NCI-H2171 (cell line): Measurements from ENCODE around the gene LSS.

Experiments used
- DNase-seq: peaks from one replicate; lab custom pipeline; 2025; lab: John Stamatoyannopoulos, UW

The LSS gene

DNA sequence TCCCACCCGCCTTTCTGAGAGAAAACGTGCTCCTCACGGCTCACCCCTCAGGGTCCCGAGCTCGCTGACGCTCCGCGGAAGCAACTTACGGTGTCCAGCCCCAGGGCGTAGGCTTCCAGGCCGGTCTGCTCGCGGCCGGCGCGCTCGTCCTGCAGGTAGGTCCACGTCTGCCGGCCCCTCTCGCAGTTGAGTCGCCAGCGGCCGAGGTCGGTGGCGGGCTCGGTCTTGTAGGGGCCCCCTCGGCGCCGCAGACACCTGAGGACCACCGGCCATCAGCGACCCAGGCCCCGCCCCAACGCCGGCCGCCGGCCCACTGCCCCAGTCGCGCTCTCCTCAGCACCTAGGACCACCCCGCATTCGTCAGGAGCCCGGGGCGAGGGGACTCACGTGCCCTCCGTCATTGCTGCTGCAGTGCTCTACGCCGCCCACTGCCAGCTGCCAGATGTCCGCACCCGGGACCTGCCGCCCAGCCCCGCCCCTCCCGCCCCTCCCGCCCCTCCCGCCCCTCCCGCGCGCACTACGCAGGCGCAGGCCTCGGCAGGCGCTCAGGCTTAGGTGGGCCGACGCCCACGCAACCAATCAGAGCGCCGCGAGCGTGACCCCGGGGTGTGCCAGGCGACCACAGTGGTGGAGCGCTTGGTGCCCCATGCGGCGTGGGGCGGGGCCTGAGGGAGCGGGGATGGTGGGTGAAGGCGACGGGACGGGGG lies at the start of gene LSS:
LSS (minus strand) TSS at position 430 of the 707 bp plus-strand sequence; CDS start at position 401, 29 bp downstream.
- peak; percentile 98 for DNase-seq

DNA sequence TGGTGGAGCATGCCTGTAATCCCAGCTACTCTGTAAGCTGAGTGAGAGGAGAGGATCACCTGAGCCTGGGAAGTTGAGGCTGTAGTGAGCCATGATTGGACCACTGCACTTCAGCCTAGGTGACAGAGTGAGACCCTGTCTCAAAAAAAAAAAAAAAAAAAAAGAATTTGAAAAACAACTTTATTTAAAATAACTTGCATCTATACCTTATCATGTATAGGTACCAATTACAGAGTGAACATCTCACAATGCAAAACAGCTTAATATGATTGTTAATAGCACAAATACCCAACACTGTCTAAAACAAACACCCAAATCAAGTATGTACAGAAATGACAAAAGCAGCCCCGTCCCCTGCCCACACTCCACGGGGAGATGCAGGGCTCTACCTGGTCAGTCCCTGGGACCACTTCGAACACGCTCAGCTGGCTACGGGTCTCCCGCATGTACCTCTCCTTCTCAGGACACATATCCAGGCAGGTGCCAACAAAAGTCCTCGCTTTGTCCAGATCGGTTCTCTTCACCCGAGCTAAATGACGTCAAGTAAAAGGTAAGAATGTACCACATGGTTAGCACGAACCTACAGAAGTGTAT lies 46.3 kb upstream of the LSS start:
- no peak for DNase-seq

DNA sequence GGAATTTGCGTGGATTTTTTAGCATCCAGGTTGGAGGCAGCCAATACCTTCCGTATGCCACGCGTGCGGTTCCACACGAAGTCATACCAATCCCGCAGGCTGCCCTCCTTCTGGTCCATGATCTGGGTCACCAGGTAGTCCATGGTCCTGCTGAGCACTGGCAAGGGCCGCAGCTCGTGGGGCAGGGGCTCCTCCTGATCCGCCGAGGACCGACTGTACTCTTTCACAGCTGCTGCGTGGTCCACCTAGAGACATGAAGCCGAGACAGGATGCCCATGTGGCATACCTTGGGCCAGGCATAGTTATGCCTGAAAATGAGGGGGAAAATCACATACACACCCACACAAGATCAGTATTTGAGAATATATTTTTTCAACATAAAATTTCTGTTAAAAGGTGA lies 44.8 kb upstream of the LSS start:
- DNase-seq: no peak

GRCh38 chr21:46269466-46269865 lies 40.9 kb upstream of the LSS start:
- DNase-seq: no peak

- DNase-seq: no peak
Measured at GRCh38 chr21:46268371-46268770, 39.8 kb upstream of the LSS start.

DNA sequence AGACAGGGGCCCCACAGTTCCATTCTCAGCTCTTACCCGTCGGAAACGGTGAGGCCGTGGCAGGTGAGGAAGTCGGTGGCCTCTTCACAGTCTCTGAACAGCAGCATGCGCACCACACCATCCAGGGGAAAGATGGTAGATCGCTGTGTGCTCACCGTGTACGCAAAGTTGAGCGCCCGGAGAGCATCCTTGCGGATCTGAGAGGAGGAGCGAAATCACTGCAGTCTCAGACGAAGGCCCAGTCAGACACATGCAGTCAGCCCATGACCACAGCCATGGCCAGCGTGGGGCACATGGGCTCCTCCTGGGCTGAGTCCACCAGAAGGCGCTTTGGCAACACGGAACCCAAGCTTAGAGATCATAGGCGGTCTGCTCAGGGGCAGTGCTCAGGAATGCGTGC lies 38.4 kb upstream of the LSS start:
- no peak for DNase-seq

- no peak for DNase-seq
Measured at GRCh38 chr21:46265736-46266525, 37.4 kb upstream of the LSS start.

DNA sequence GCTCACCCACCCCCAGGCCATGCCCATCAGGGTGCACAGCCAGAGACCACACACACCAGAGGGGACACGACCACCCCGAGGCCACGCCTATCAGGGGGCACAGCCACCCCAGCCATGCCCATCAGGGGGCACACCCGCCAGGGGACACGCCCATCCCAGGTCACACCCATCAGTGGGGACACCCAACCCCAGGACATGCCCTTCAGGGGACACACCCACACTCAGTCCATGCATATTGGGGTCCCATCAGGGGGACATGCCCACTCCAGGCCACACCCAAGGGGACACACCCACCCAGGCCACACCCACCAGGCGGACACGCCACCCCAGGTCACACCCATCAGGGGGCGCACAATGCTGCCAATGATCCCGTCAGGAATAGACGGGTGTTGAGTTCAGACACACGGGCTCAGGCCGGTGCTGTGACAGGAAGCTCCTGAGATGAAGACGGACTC lies 36.1 kb upstream of the LSS start:
- no peak for DNase-seq

- no peak for DNase-seq
Measured at GRCh38 chr21:46264046-46264689, 35.6 kb upstream of the LSS start.

GRCh38 chr21:46256501-46256994 lies 28.0 kb upstream of the LSS start:
- no peak for DNase-seq

- DNase-seq: no peak
Measured at GRCh38 chr21:46255758-46256337, 27.3 kb upstream of the LSS start.

- no peak for DNase-seq
Measured at GRCh38 chr21:46255166-46255565, 26.6 kb upstream of the LSS start.

DNA sequence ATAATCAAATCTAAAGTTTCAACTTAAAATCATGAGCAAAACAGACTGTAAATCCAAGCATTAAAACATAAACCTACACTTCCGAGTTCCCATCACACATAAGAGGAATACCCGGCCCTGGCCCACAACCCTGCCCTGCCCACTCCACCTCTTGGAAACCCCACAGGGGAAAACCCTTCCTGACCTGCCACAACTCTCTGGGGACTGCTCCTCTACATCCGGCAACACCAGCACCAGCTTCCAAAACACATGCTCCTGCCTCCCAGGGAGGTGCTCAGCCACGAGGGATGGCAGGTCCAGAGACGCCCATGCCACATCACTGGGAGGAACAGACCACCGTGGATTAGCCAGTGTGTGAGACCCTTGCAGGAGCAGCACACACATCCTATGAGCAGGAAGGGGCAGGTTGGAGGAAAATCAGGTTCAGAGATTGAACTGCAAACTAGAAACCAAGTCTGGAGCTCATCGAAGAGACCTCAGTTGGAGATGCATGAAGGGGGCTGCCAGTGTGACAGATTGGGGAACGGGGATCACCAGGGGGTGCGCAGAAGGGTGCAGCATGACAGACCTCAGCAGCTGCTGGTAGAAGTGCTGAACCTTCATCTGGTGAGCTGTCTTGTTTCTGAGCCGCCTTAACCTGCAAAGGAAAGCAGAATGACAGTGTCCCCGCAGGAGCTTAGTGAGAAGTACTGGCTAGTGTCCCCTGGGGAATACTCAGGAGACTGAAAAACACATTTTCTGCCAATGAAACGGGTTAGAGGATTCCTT lies 25.8 kb upstream of the LSS start:
- DNase-seq: no peak

DNA sequence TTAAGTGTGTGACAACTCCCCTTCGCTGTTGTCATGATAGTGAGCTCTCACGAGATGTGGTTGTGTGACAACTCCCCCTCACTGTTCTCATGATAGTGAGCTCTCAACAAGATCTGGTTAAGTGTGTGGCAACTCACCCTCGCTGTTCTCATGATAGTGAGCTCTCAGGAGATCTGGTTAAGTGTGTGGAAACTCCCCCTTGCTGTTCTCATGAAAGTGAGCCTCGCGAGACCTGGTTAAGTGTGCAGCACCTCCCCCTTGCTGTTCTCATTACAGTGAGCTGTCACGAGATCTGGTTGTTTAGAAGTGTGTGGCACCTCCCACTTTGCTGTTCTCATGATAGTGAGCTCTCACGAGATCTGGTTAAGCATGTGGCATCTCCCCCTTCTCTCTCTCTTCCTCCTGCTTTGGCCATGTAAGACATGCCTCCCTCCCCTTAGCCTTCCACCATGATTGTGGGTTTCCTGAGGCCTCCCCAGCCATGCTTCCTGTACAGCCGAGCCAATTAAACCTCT lies 25.1 kb upstream of the LSS start:
- DNase-seq: no peak

DNA sequence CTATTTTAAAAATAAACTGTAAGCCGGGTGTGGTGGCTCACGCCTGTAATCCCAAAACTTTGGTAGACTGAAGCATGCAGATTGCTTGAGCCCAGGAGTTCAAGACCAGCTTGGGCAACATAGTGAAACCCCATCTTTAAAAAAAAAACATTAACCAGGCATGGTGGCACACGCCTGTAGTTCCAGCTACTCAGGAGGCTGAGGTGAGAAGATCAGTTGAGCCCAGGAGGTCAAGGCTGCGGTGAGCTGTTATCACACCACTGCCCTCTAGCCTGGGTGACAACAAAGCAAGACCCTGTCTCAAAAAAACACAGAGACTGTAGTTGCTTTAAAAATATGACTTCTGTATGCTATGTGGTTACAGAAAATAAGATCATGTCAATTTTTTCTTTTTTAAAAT lies 24.3 kb upstream of the LSS start:
- no peak for DNase-seq

DNA sequence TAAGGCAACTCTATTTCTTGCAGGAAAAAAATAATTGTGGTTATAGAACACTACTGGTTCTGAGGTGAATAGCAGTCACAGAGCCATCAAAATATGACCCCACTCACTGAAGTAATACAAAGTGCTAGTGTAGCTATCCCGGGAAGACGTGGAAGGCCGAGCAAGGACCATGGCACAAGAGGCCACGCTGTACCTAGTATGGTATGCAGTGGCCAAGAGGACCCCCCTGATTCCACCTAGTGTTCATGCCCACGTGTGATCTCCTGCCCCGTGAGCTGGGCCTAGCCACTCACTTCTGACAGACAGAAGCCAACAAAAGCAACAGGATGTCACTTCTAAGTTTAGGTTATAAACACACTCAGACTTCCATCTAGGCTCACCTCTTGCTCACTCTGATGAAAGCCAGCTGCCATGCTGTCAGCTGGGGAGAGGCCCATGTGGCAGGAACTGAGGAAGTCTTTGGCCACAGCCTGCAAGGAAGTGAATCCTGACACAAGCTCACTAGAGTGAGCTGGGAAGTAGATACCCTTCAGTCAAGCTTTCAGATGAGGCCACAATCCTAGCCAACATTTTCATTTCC lies 21.7 kb upstream of the LSS start:
- DNase-seq: no peak

DNA sequence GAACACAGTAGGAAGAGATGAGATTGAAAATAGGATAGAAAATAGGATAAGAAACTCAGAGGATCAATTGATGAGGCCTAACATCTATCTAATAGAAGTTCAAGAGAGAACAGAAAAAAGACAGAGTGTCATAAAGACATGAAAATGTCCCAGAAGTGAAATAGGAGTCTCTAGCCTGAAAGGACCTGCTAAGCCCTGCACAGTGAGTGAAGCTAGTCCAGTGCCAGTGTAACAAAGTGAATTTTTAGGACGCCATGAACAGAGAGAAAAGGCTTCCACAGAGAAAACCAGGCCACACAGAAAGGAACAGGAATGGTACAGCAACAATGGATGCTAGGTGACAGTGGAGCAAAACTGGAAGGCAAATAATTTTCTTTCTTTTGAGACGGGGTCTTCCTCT lies 20.3 kb upstream of the LSS start:
- no peak for DNase-seq

GRCh38 chr21:46248422-46248782 lies 19.8 kb upstream of the LSS start:
- DNase-seq: no peak

GRCh38 chr21:46247699-46248421 lies 19.3 kb upstream of the LSS start:
- DNase-seq: no peak

DNA sequence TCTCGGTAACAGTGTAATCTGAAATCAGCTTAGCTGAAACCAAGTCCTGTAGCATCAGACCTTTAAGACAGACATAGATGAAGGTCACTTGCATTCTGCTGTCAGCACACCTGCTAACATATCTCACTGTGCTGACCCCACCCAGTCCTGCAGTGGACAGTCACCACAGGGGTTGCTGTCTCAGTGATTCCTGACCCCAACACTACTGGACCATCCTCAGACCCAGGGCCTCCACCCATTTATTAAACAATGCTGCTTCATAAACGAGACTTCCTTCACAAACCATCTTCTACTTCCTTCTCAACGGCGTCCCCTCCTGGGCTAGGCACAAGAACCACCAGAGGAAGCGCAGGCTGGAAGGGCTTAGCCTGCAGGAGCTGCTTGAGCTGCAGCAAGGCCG lies 17.8 kb upstream of the LSS start:
- no peak for DNase-seq
